C4-2B (cell line): Measurements from ENCODE around the gene S1PR3.

Source experiments
- ZFX ChIP-seq: fragments of 450-650 bp; IDR thresholded peaks from 2 replicates; pipeline ENCODE4 v1.6.1; 2017
- TF ChIP-seq, protein P1 (sequence below): fragments of 450-650 bp; conservative IDR thresholded peaks from 2 replicates; pipeline ENCODE4 v1.5.1; 2017; ENCODE audit warnings: mild to moderate bottlenecking

DNA sequence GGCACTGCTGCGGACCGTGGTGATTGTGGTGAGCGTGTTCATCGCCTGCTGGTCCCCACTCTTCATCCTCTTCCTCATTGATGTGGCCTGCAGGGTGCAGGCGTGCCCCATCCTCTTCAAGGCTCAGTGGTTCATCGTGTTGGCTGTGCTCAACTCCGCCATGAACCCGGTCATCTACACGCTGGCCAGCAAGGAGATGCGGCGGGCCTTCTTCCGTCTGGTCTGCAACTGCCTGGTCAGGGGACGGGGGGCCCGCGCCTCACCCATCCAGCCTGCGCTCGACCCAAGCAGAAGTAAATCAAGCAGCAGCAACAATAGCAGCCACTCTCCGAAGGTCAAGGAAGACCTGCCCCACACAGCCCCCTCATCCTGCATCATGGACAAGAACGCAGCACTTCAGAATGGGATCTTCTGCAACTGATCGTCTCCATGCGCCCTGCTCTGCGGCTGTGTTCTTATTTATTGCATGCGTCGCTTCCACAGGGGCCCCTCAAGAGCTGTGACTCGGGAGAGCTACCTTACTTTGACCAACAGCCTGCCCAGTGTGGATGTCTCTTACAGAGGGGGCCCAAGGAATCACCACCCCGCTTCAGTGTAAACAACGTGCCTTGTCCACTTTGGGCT lies 10.8 kb downstream of the S1PR3 start:
- TF ChIP-seq, protein P1, sequence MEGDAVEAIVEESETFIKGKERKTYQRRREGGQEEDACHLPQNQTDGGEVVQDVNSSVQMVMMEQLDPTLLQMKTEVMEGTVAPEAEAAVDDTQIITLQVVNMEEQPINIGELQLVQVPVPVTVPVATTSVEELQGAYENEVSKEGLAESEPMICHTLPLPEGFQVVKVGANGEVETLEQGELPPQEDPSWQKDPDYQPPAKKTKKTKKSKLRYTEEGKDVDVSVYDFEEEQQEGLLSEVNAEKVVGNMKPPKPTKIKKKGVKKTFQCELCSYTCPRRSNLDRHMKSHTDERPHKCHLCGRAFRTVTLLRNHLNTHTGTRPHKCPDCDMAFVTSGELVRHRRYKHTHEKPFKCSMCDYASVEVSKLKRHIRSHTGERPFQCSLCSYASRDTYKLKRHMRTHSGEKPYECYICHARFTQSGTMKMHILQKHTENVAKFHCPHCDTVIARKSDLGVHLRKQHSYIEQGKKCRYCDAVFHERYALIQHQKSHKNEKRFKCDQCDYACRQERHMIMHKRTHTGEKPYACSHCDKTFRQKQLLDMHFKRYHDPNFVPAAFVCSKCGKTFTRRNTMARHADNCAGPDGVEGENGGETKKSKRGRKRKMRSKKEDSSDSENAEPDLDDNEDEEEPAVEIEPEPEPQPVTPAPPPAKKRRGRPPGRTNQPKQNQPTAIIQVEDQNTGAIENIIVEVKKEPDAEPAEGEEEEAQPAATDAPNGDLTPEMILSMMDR, result no peak
- no peak for TF ChIP-seq ZFX
